Endothelial cell (in vitro differentiated cells): ENCODE results near the gene HOXB3. TPM values are rescaled to one million over a fixed set of nuclear protein-coding genes. Genes with fewer than 3 reads are reported as not detected.

Experiments used
- DNase-seq: peaks from one replicate; pipeline ENCODE4 v3.0.0; 2021; ENCODE audit warnings: low spot score
- H3K27ac Mint-ChIP-seq: one replicate; pipeline ENCODE4 v1.8.0; 2021; ENCODE audit warnings: mixed read lengths, inconsistent platforms; ENCODE audit not compliant: unreplicated experiment
- H3K27me3 Mint-ChIP-seq: one replicate; pipeline ENCODE4 v1.8.0; 2021; ENCODE audit warnings: mild to moderate bottlenecking, moderate library complexity, mixed read lengths, inconsistent platforms; ENCODE audit not compliant: unreplicated experiment
- H3K36me3 Mint-ChIP-seq: one replicate; pipeline ENCODE4 v1.8.0; 2021; ENCODE audit warnings: mild to moderate bottlenecking, low read depth, mixed read lengths, inconsistent platforms; ENCODE audit not compliant: unreplicated experiment
- H3K4me1 Mint-ChIP-seq: one replicate; pipeline ENCODE4 v1.8.0; 2021; ENCODE audit warnings: mild to moderate bottlenecking, mixed read lengths, inconsistent platforms; ENCODE audit not compliant: unreplicated experiment
- H3K4me3 Mint-ChIP-seq: one replicate; pipeline ENCODE4 v1.8.0; 2021; ENCODE audit warnings: mild to moderate bottlenecking, mixed read lengths, inconsistent platforms; ENCODE audit not compliant: unreplicated experiment
- H3K9me3 Mint-ChIP-seq: one replicate; pipeline ENCODE4 v1.8.0; 2021; ENCODE audit warnings: mixed read lengths, inconsistent platforms; ENCODE audit not compliant: unreplicated experiment
- CTCF ChIP-seq: fragments of 200-600 bp; sonication (generic); IDR thresholded peaks from one replicate; pipeline ENCODE4 v1.5.0; 2021; ENCODE audit warnings: antibody characterized with exemption; ENCODE audit not compliant: unreplicated experiment
- total RNA-seq: library from RNA; stranded (reverse); fragmentation: NEBNext Ultra II Directional; extraction: Animal tissue kit (Norgen Biotek cat#: 25700); gene quantifications from one replicate; pipeline ENCODE4 v1.2.1, GENCODE V29; 2021; ENCODE audit not compliant: unreplicated experiment

Gene HOXB3
- total RNA-seq, 1 donor from 2014 or later: 17.7 TPM

GRCh38 chr17:48630925-48631692 is 41.1 kb upstream of the HOXB3 start:
- Mint-ChIP-seq H3K4me1 (peaks cover 16% of the 10 kb centered on the region), H3K36me3 (no peaks in the 10 kb centered on the region), H3K4me3 (no peak overlapping the region), H3K27ac (no peak overlapping the region), H3K27me3 (peaks cover 41% of the 10 kb centered on the region), H3K9me3 (no peaks in the 10 kb centered on the region)
- DNase-seq: peak; percentile 11
- no peak for TF ChIP-seq CTCF

- Mint-ChIP-seq H3K9me3 (no peaks in the 10 kb centered on the region), H3K36me3 (no peaks in the 10 kb centered on the region), H3K27ac (no peak overlapping the region), H3K4me1 (peaks cover 16% of the 10 kb centered on the region), H3K27me3 (peaks cover 37% of the 10 kb centered on the region), H3K4me3 (no peak overlapping the region)
- TF ChIP-seq CTCF: no peak
- DNase-seq: no peak
These were observed 40.2 kb upstream of the HOXB3 start for GRCh38 chr17:48630009-48630924.

- no peaks in the 10 kb centered on the region for H3K9me3 Mint-ChIP-seq
- H3K36me3 Mint-ChIP-seq: no peaks in the 10 kb centered on the region
- no peak for TF ChIP-seq CTCF
- no peak overlapping the region for H3K27ac Mint-ChIP-seq
- peaks cover 28% of the 10 kb centered on the region for H3K27me3 Mint-ChIP-seq
- H3K4me3 Mint-ChIP-seq: no peak overlapping the region
- no peak for DNase-seq
- peaks cover 16% of the 10 kb centered on the region for H3K4me1 Mint-ChIP-seq
These were observed 39.3 kb upstream of the HOXB3 start for GRCh38 chr17:48629411-48629759.

- Mint-ChIP-seq H3K36me3 (no peaks in the 10 kb centered on the region), H3K4me1 (peaks cover 16% of the 10 kb centered on the region), H3K27ac (no peak overlapping the region), H3K9me3 (no peaks in the 10 kb centered on the region), H3K27me3 (peaks cover 28% of the 10 kb centered on the region), H3K4me3 (no peak overlapping the region)
- TF ChIP-seq CTCF: no peak
- no peak for DNase-seq
These were observed 38.8 kb upstream of the HOXB3 start for GRCh38 chr17:48628649-48629410.
